Ovary (tissue), 3 donors: ENCODE results near the gene LYG1.

Experiments used
- POLR2A ChIP-seq: fragments of 450-650 bp; IDR thresholded peaks from one replicate; pipeline ENCODE4 v1.6.1; 2017; ENCODE audit warnings: antibody characterized with exemption, mild to moderate bottlenecking, moderate library complexity
- TF ChIP-seq, protein P1 (sequence below), 3 donors: fragments of 450-650 bp in 2 of 3; fragments of 200-600 bp in 1 of 3; IDR thresholded peaks; one replicate each; pipeline versions ENCODE4 v1.5.1 to v1.8.0; 2016 to 2022; ENCODE audit warnings: antibody characterized with exemption in 3 of 3, mild to moderate bottlenecking in 1 of 3
- donor health status: DM: no; HTN: no; CAD: no.

DNA sequence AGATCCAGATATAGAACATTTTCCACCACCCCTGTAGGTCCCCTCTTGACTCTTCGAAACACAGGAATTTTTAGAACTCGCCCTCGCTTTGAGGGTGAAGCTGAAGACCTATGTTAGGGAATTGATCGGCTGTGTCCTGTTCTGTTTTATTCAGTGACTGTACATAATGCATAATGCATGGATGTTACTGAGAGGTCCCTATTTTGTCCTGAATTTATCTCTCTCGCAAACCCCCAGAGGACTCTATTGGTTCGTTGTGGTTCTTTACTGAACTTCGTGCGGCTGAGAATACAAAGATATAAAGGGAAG lies 35.8 kb upstream of the LYG1 start:
- TF ChIP-seq, protein P1, sequence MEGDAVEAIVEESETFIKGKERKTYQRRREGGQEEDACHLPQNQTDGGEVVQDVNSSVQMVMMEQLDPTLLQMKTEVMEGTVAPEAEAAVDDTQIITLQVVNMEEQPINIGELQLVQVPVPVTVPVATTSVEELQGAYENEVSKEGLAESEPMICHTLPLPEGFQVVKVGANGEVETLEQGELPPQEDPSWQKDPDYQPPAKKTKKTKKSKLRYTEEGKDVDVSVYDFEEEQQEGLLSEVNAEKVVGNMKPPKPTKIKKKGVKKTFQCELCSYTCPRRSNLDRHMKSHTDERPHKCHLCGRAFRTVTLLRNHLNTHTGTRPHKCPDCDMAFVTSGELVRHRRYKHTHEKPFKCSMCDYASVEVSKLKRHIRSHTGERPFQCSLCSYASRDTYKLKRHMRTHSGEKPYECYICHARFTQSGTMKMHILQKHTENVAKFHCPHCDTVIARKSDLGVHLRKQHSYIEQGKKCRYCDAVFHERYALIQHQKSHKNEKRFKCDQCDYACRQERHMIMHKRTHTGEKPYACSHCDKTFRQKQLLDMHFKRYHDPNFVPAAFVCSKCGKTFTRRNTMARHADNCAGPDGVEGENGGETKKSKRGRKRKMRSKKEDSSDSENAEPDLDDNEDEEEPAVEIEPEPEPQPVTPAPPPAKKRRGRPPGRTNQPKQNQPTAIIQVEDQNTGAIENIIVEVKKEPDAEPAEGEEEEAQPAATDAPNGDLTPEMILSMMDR (IDR thresholded peaks at IDR 0.05), result no peak
- TF ChIP-seq POLR2A, result no peak
